ENCODE measurements around the gene SLC8A3. TPM values are rescaled to one million over a fixed set of nuclear protein-coding genes. Genes with fewer than 3 reads are reported as not detected.

Gene SLC8A3
- total and polyA plus RNA-seq, 9 of the 15 experiments (the other 6 are each of a cell fraction or from before 2014, with no cell fraction given): not detected

GRCh38 chr14:70045844-70046535 lies 142.8 kb downstream of the SLC8A3 start (continued):
- TF ChIP-seq PRDM10 (IDR thresholded peaks at IDR 0.05; ENCODE audit: partially characterized antibody): no peak
- no peak for TF ChIP-seq ZNF830 (CRISPR knock-in tag; IDR thresholded peaks at IDR 0.05)
- TF ChIP-seq MYC (IDR thresholded peaks at IDR 0.05; ENCODE audit: low read depth, low read length): peak; percentile 51; the same call in 1 of the 2 replicates
- no peak for TF ChIP-seq MYC (CRISPR knock-in tag; IDR thresholded peaks at IDR 0.05; ENCODE audit: borderline replicate concordance, low read depth)
- peak; percentile 15; the same call in 1 of the 2 replicates for TF ChIP-seq MGA (IDR thresholded peaks at IDR 0.05)
- TF ChIP-seq CREM (IDR thresholded peaks at IDR 0.05; ENCODE audit: low read depth): peak; percentile 31; the same call in 1 of the 2 replicates
